OCI-LY1 (cell line): ENCODE data around the gene RHBDL3.

Source experiments
- H2AFZ ChIP-seq: fragments of 200-600 bp; sonication (generic), shearing (Covaris generic); 2 replicates; pipeline ENCODE4 v1.6.0; 2014; ENCODE audit warnings: antibody characterized with exemption, mild to moderate bottlenecking, low read length
- H3F3A ChIP-seq: fragments of 200-600 bp; sonication (generic), shearing (Covaris generic); 2 replicates; pipeline ENCODE4 v1.6.0; 2014; ENCODE audit warnings: mild to moderate bottlenecking, antibody characterized with exemption, low read length, moderate library complexity; ENCODE audit not compliant: insufficient read depth
- H3K27ac ChIP-seq: fragments of 200-600 bp; sonication (generic); 2 replicates; pipeline ENCODE4 v1.5.1; 2014; ENCODE audit warnings: low read length, mixed run types, mild to moderate bottlenecking, low read depth; ENCODE audit not compliant: poor library complexity, severe bottlenecking
- H3K27me3 ChIP-seq: fragments of 200-600 bp; sonication (generic); 2 replicates; pipeline ENCODE4 v1.6.0; 2014; ENCODE audit warnings: antibody characterized with exemption, mild to moderate bottlenecking, low read length, moderate library complexity; ENCODE audit not compliant: insufficient read depth
- H3K36me3 ChIP-seq: fragments of 200-600 bp; sonication (generic); 2 replicates; pipeline ENCODE4 v1.6.1; 2014; ENCODE audit warnings: mild to moderate bottlenecking, antibody characterized with exemption, low read length, moderate library complexity, mixed read lengths; ENCODE audit not compliant: insufficient read depth
- H3K4me1 ChIP-seq: fragments of 200-600 bp; sonication (generic); 2 replicates; pipeline ENCODE4 v1.5.1; 2014; ENCODE audit warnings: mild to moderate bottlenecking, low read length, moderate library complexity; ENCODE audit not compliant: insufficient read depth, severe bottlenecking
- H3K4me2 ChIP-seq: fragments of 200-600 bp; sonication (generic), shearing (Covaris generic); 2 replicates; pipeline ENCODE4 v1.6.1; 2014; ENCODE audit warnings: low read length
- H3K4me3 ChIP-seq: fragments of 200-600 bp; sonication (generic); 2 replicates; pipeline ENCODE4 v1.5.1; 2014; ENCODE audit warnings: low read length, low read depth, mild to moderate bottlenecking, mixed read lengths; ENCODE audit not compliant: poor library complexity, severe bottlenecking
- H3K79me2 ChIP-seq: fragments of 200-600 bp; shearing (Covaris generic); 2 replicates; pipeline ENCODE4 v1.6.1; 2016; ENCODE audit warnings: mixed run types, low read length, mixed read lengths; ENCODE audit not compliant: insufficient read depth
- H3K9ac ChIP-seq: fragments of 200-600 bp; sonication (generic), shearing (Covaris generic); 2 replicates; pipeline ENCODE4 v1.6.1; 2014; ENCODE audit warnings: mild to moderate bottlenecking, low read length, mixed read lengths
- H3K9me2 ChIP-seq: fragments of 200-600 bp; sonication (generic), shearing (Covaris generic); 2 replicates; pipeline ENCODE4 v1.6.1; 2014; ENCODE audit warnings: low read depth, mild to moderate bottlenecking, low read length, mixed read lengths
- H3K9me3 ChIP-seq: fragments of 200-600 bp; shearing (Covaris generic); 2 replicates; pipeline ENCODE4 v1.6.1; 2014; ENCODE audit warnings: low read length, mixed read lengths
- H4K20me1 ChIP-seq: fragments of 200-600 bp; sonication (generic), shearing (Covaris generic); 2 replicates; pipeline ENCODE4 v1.6.0; 2016; ENCODE audit warnings: mild to moderate bottlenecking, low read length; ENCODE audit not compliant: insufficient read depth
- CTCF ChIP-seq: fragments of 200-600 bp; sonication (generic), shearing (Covaris generic); IDR thresholded peaks from 2 replicates; pipeline ENCODE4 v1.5.1; 2017; ENCODE audit warnings: mild to moderate bottlenecking, antibody characterized with exemption, low read length, moderate library complexity, mixed read lengths
- EZH2 ChIP-seq: fragments of 200-600 bp; sonication (generic), shearing (Covaris generic); IDR thresholded peaks from 2 replicates; pipeline ENCODE4 v1.8.0; 2017; ENCODE audit warnings: borderline replicate concordance, mixed run types, mild to moderate bottlenecking, antibody characterized with exemption, low read length, moderate library complexity, mixed read lengths

The RHBDL3 gene

GRCh38 chr17:32341141-32341856 lies 75.7 kb downstream of the RHBDL3 start:
- Histone ChIP-seq H3K27me3 (no peaks in the 10 kb centered on the region), H3K9me2 (no peaks in the 10 kb centered on the region), H3K4me3 (peak overlapping the region; percentile 67), H3K79me2 (no peaks in the 10 kb centered on the region), H3K4me1 (peaks cover 16% of the 10 kb centered on the region), H3K36me3 (peaks cover 30% of the 10 kb centered on the region), H3K27ac (peak overlapping the region; percentile 49), H3K9me3 (no peaks in the 10 kb centered on the region), H3K4me2 (peak overlapping the region; percentile 80), H4K20me1 (no peaks in the 10 kb centered on the region), H3F3A (no peaks in the 10 kb centered on the region), H3K9ac (peak overlapping the region; percentile 72), H2AFZ (no peak overlapping the region)
- peak; percentile 44; the same call in 1 of the 2 replicates for TF ChIP-seq CTCF
- TF ChIP-seq EZH2: no peak

GRCh38 chr17:32341857-32342602 lies 76.4 kb downstream of the RHBDL3 start, which contains the start of gene C17orf75:
C17orf75 (minus strand) TSS chr17:32342173; CDS start chr17:32342139, 34 bp downstream.
- H3K27me3 ChIP-seq: no peaks in the 10 kb centered on the region
- peak within 1 kb of the TSS; percentile 80 for H3K4me2 ChIP-seq
- peak within 1 kb of the TSS; percentile 67 for H3K4me3 ChIP-seq
- no peaks in the 10 kb centered on the region for H4K20me1 ChIP-seq
- H3K9ac ChIP-seq: peak within 1 kb of the TSS; percentile 72
- no peaks in the 10 kb centered on the region for H3K79me2 ChIP-seq
- no peaks in the 10 kb centered on the region for H3K9me2 ChIP-seq
- H3F3A ChIP-seq: no peaks in the 10 kb centered on the region
- H3K36me3 ChIP-seq: peaks cover 23% of the 10 kb centered on the region
- no peaks in the 10 kb centered on the region for H3K9me3 ChIP-seq
- peak within 1 kb of the TSS; percentile 49 for H3K27ac ChIP-seq
- H2AFZ ChIP-seq: peak within 1 kb of the TSS; percentile 99
- TF ChIP-seq EZH2 (no peak), CTCF (no peak)
- H3K4me1 ChIP-seq: peaks cover 16% of the 10 kb centered on the region

- peak overlapping the region; percentile 67 for H3K4me3 ChIP-seq
- H3K4me2 ChIP-seq: peak overlapping the region; percentile 73
- peaks cover 16% of the 10 kb centered on the region for H3K4me1 ChIP-seq
- no peaks in the 10 kb centered on the region for H3K9me2 ChIP-seq
- H3K36me3 ChIP-seq: peaks cover 16% of the 10 kb centered on the region
- H3F3A ChIP-seq: no peaks in the 10 kb centered on the region
- H3K27me3 ChIP-seq: no peaks in the 10 kb centered on the region
- TF ChIP-seq CTCF: no peak
- TF ChIP-seq EZH2: no peak
- H3K9ac ChIP-seq: peak overlapping the region; percentile 72; the same call in 1 of the 2 replicates
- H3K27ac ChIP-seq: no peak overlapping the region
- H2AFZ ChIP-seq: peak overlapping the region; percentile 99
- no peaks in the 10 kb centered on the region for H4K20me1 ChIP-seq
- no peaks in the 10 kb centered on the region for H3K9me3 ChIP-seq
- no peaks in the 10 kb centered on the region for H3K79me2 ChIP-seq
These were observed 77.1 kb downstream of the RHBDL3 start for GRCh38 chr17:32342603-32343325.
